Suprapubic skin (tissue), 4 donors: Measurements from ENCODE around the gene PTGDR2.

Experiments
- POLR2A ChIP-seq, 2 donors: fragments of 450-650 bp; IDR thresholded peaks; one replicate each; pipeline ENCODE4 v1.6.1; 2017; ENCODE audit warnings: antibody characterized with exemption in 2 of 2, mild to moderate bottlenecking in 2 of 2, moderate library complexity in 2 of 2
- POLR2AphosphoS5 ChIP-seq, 3 donors: sonication (generic); formaldehyde crosslinking; IDR thresholded peaks; one replicate each; pipeline ENCODE4 v1.6.1; 2017; ENCODE audit warnings: antibody characterized with exemption in 3 of 3

DNA sequence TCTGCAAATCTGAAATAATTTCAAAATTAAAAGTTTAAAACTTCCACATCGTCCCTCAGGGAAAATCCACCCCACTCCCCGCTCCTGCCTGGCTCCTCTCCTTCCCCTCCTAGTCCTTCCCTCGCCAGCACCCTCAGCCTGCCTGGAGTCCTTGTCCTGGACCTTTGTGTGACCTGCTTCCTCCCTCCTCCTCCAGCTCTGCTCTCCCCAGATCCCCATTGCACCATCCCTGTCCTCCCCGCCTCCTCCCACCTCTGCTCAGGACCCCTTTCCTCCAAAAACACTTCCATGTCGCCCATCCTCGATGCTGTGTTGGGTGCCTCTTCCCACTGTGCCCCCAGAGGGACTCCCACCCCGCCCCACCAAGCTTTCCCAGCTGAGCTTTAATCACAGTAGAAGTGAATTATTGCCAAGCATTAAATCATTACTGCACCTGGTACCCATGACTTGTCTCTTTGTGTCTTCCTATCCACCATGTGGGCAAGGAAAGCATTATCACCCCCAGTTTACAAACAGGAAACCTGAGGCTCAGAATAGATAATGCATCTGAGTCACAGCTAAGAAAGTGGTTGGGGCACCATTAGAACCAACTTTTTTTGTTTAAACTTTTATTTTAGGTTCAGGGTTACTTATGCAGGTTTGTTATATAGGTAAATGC is 9.2 kb upstream of the PTGDR2 start:
- no peak for TF ChIP-seq POLR2A (IDR thresholded peaks at IDR 0.05)
- no peak for TF ChIP-seq POLR2AphosphoS5 (IDR thresholded peaks at IDR 0.05)
